SU-DHL-6 (cell line): ENCODE data around the gene KNDC1.

Experiments
- CTCF ChIP-seq: fragments of 200-600 bp; sonication (generic); IDR thresholded peaks from one replicate; pipeline ENCODE4 v1.5.1; 2017; ENCODE audit warnings: antibody characterized with exemption, mild to moderate bottlenecking, low read length, moderate library complexity; ENCODE audit not compliant: insufficient read depth, poor library complexity, severe bottlenecking
- EZH2phosphoT487 ChIP-seq: fragments of 200-600 bp; sonication (generic), shearing (Covaris generic); conservative IDR thresholded peaks from 2 replicates; pipeline ENCODE4 v1.6.1; 2018; ENCODE audit warnings: mild to moderate bottlenecking, antibody characterized with exemption, low read length, moderate library complexity, mixed read lengths

- TF ChIP-seq CTCF (no peak), EZH2phosphoT487 (no peak)
These were observed 76.6 kb downstream of the KNDC1 start for GRCh38 chr10:133236401-133237240.
